Activated T-cell treated with anti-CD3 and anti-CD28 coated beads for 4 hours (primary cell): ENCODE measurements around the gene CTBP2.

ENCODE experiments used
- DNase-seq: peaks from one replicate; pipeline ENCODE4 v3.0.0-alpha.2; 2020

The CTBP2 gene

GRCh38 chr10:125016611-125017202 lies 143.7 kb downstream of the CTBP2 start:
- DNase-seq = no peak

- DNase-seq = no peak
Observed at GRCh38 chr10:125016123-125016522, 144.2 kb downstream of the CTBP2 start.

DNA sequence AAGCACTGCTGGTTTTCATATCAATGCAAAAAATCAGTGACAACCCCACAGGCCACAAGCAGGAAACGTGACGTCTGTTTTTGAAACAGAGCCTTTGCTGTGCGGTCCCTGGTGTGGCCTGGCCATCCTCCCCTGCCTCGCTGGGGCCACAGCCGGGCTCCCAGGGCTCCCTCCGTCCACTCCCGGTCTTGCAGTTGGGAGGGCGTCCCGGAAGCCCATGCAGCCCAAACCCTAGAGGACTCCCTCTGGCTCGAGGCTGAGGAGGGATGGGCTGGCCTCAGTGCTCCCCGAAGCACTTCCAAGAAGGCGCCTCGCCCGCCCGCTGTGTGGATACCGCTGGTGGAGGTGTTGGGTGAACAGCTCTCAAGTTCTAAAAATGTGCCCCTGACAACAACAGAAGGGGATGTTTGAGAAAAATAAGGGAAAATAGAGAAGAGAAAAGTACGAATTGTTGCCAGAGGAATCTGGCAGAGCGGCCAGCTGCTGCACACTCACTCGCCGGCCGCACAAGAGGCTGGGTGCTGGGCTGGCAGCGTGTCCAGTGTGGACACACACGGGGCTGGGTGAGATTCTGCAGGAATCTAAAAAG lies 144.9 kb downstream of the CTBP2 start:
- no peak for DNase-seq

DNA sequence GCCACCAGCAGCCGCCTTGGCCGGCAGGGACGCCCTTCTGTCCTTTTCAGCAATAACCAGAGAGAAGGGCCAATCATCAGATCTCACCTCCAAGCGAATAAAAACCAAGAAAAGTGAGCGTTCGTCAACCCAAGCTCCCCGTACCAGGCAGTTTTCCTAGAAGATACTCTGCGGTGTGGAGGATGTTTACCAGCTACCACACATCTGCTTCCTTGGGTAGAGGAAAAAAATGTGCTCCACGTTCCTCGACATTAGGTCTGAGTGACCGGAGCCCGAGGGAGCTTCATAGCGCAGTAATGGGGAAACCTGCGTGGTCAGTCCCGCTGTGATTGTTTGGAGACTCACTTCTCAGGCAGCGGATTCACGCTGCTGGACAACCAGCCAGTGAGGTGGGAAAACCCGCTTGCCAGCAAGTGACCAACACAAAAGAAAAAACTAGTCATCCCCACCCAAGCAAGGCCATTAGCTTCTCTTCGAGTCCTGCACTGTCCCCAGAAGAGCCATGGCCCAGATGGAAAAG lies 145.5 kb downstream of the CTBP2 start:
- DNase-seq = no peak

DNA sequence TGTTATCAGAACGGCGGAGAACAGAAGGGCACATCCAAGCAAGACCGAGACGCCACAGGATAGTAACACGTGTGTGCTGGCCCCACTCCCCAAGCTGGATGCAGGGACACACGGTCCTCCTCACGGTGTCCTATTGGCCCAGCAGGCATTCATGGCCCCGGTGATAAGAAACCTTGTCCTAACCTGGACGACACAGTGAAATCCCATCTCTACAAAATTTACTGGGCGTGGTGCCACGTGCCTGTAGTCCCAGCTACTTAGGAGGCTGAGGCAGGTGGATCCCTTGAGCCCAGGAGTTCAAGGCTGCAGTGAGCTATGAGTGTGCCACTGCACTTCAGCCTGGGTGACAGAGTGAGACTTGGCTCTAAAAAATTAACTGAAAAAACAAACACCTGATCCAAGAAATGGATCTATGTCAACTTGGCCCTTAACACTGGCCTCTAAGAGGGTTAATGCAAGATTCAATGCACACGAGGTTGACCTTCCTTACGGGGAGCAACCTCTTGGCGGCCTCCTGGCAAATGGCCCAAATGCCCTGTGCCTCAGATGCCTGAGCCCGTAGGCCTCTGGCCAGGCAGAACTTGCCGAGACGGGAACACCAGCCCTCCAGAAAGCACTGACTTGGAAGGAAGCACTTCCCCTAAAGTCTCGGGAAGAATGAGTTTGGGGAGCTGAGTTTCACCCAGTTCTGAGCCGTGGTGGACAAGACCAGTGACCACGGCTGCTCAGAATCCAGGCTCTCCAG lies 146.1 kb downstream of the CTBP2 start:
- no peak for DNase-seq

- no peak for DNase-seq
Observed at GRCh38 chr10:125013529-125013872, 146.9 kb downstream of the CTBP2 start.

GRCh38 chr10:125012851-125013528 lies 147.4 kb downstream of the CTBP2 start:
- DNase-seq = no peak

GRCh38 chr10:125011926-125012705 lies 148.2 kb downstream of the CTBP2 start:
- DNase-seq = no peak

DNA sequence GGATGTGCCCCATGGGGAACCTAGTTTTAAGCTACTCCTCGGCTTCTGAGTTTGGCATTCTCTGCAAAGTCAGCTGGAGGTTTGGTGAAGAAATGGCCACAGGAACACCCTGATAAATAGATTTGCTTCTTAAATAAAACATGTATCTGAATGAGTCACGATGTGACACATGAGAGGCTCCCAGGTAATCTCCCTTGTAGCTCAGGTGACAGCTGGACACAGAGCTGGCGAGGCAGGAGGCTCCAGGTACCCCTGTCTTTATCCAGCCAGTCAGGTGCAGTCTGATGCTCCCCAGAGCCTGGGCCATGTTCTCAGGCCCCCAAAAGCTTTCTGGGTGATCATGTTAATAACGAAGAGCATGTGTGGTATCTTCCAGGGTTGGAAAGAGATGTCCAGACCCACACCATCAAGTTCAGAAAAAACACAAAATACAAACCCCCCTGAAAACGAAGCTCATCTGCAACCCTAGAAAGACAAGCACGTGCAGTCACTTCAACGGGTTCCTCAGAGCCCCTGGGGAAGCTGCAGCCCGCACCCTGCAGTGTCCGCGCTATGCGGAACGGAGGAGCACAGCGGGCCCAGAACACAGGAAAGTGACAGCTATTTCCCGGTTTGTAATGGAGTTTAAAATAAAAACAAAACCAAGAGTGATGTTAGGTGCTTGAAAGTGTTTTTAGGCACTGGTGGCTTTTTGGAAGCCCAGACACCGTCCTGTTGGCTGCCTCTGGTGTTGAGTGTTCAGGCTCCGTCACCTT lies 149.0 kb downstream of the CTBP2 start:
- DNase-seq = no peak

DNA sequence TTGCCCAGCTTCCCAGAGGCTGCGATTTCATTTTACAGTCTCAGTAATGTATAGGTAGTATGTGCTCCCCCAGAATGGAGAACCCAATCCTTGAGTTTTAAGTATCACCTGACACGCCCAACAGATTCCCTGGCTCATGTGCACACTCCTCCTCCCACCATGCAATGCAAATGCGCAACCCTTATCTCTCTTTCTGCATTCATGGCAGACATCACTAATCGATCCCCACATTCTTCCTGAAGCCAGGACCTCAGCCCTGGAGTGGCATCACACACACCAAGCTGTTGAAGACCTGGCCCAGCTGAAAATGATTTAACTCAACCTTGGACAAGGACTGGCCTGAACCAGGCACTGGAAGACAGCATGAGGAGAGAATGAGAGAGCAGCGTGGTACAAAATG lies 150.0 kb downstream of the CTBP2 start:
- DNase-seq = no peak

DNA sequence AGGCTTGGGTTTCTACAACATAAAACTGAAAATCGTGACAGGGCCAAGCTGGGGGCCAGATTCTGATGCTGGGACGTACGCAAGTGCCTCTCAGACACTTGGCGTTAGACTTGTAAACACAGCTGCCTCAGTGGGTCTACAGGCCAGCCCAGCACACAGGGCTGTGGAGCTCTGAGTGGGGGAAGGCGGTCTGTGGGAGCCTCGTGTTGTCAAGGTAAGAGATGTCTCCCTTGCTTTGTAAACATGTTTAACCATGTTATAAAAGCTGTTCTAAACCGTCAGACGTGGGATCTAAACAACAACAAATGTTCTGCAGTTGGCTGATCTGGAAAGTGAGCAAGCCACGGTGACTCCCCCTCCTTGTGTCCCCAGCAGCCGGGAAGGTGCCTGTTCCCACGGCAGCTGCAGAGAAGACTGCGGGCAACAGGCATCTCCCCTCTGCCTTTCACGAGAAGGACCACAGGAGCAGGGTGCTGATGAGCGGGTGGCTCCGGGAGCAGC lies 150.7 kb downstream of the CTBP2 start:
- DNase-seq = no peak

- DNase-seq = no peak
Observed at GRCh38 chr10:125008689-125009638, 151.4 kb downstream of the CTBP2 start.

- no peak for DNase-seq
Observed at GRCh38 chr10:125007436-125007835, 152.9 kb downstream of the CTBP2 start.

GRCh38 chr10:125006921-125007426 lies 153.4 kb downstream of the CTBP2 start:
- no peak for DNase-seq

- DNase-seq = no peak
Observed at GRCh38 chr10:125006188-125006680, 154.1 kb downstream of the CTBP2 start.

DNA sequence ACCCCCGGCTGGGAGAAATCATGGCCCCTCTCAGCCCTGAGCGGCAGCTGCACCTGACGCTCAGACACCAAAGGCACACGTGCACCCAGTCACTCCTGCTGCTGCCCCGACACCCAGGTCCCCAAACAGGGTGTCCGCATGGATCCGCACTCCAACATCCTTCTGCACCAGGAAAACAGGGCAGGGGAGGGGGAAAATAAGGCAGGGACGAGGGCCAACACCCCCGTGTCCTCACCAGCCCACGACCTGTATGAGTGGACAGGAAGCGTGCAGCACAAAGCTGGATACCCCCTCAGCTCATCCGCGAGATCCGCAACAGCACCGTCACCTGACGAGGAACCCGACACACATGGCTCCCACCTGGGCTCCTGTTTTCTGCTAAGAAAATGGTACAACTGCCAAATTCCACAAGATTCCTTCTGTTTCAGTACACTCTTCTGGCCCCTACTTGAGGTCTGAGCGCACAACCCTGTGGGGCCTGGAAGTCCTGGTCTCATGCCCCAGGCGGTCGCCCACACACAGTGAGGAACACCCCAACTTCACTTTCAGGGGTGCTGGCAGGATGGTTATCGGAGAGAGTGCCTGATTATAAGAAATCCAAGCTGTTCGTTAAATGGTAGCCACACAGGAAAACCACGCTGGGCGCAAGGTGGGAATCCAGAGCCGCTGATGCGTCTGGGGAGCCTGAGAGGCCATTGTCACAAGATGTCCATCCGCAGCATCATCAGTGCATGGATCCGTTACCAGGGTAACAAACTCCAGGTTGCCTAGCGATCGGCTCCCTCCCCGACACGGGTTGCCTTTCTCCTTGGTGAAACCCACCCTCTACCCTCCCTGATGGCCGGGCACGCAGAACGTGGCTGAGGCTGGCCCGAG lies 154.8 kb downstream of the CTBP2 start:
- DNase-seq = no peak

- no peak for DNase-seq
Observed at GRCh38 chr10:125004571-125005311, 155.6 kb downstream of the CTBP2 start.

- no peak for DNase-seq
Observed at GRCh38 chr10:125003901-125004467, 156.4 kb downstream of the CTBP2 start.
